ENCODE measurements around the gene KIF25.

- TF ChIP-seq CTCF (IDR thresholded peaks at IDR 0.05) (no peak), POLR2A (IDR thresholded peaks at IDR 0.05) (no peak), EP300 (IDR thresholded peaks at IDR 0.05) (no peak)
These were observed 48.3 kb upstream of the KIF25 start for GRCh38 chr6:167949121-167949684.
